WTC11 (cell line): ENCODE results near the gene C1QB. TPM values are rescaled to one million over a fixed set of nuclear protein-coding genes. Genes with fewer than 3 reads are reported as not detected.

ENCODE experiments used
- ATAC-seq: fragments of 200-7000 bp; cut with Tn5 transposase; 2 replicates; pipeline ENCODE4 v1.10.0; 2021; ENCODE audit warnings: mild to moderate bottlenecking, moderate library complexity
- CTCF ChIA-PET: fragments of 300-600 bp; sonication (Branson Sonifier 250); formaldehyde crosslinking; loops from one replicate; lab custom pipeline; 2021; ENCODE audit warnings: antibody characterized with exemption; lab: Charles Lee
- POLR2A ChIA-PET: fragments of 350-600 bp; sonication (Branson Sonifier 250); formaldehyde crosslinking; loops from one replicate; lab custom pipeline; 2021; ENCODE audit warnings: antibody characterized with exemption; lab: Charles Lee
- DNase-seq: peaks from one replicate; pipeline ENCODE4 v3.0.0; 2021; ENCODE audit warnings: low spot score
- H3K27ac Mint-ChIP-seq: 2 replicates; pipeline ENCODE4 v1.8.0; 2021; ENCODE audit warnings: mixed read lengths
- H3K27me3 Mint-ChIP-seq: 2 replicates; pipeline ENCODE4 v1.8.0; 2021; ENCODE audit warnings: low read depth, mild to moderate bottlenecking, moderate library complexity, mixed read lengths
- H3K36me3 Mint-ChIP-seq: 2 replicates; pipeline ENCODE4 v1.8.0; 2021; ENCODE audit warnings: mixed read lengths
- H3K4me1 Mint-ChIP-seq: 2 replicates; pipeline ENCODE4 v1.8.0; 2022; ENCODE audit warnings: mixed read lengths
- H3K4me3 Mint-ChIP-seq: 2 replicates; pipeline ENCODE4 v1.8.0; 2021; ENCODE audit warnings: mild to moderate bottlenecking, moderate library complexity, mixed read lengths
- H3K9me3 Mint-ChIP-seq: 2 replicates; pipeline ENCODE4 v1.8.0; 2021; ENCODE audit warnings: mixed read lengths
- CDX4 ChIP-seq: fragments of 250-450 bp; sonication (Bioruptor Pico); IDR thresholded peaks from 2 replicates; pipeline ENCODE4 v1.9.0; 2021; ENCODE audit warnings: moderate library complexity, mild to moderate bottlenecking, inconsistent platforms, borderline replicate concordance
- CTCF ChIP-seq: fragments of 200-600 bp; IDR thresholded peaks from 2 replicates; pipeline ENCODE4 v1.8.0; 2022; ENCODE audit warnings: antibody characterized with exemption
- E2F5 ChIP-seq: sonication (generic); formaldehyde crosslinking; IDR thresholded peaks from 2 replicates; pipeline ENCODE4 v1.8.1; 2022; ENCODE audit warnings: mild to moderate bottlenecking, moderate library complexity, missing genetic modification reagents
- FOXJ3 ChIP-seq: sonication (generic); formaldehyde crosslinking; IDR thresholded peaks from 2 replicates; pipeline ENCODE4 v1.9.0; 2021; ENCODE audit warnings: missing genetic modification reagents, mild to moderate bottlenecking, borderline replicate concordance
- GRHL2 ChIP-seq: fragments of 250-450 bp; sonication (Bioruptor Pico); IDR thresholded peaks from 2 replicates; pipeline ENCODE4 v1.8.0; 2022; ENCODE audit warnings: mild to moderate bottlenecking, moderate library complexity; ENCODE audit not compliant: insufficient replicate concordance, severe bottlenecking
- HMGXB4 ChIP-seq: sonication (generic); formaldehyde crosslinking; IDR thresholded peaks from 2 replicates; pipeline ENCODE4 v1.8.1; 2023; ENCODE audit warnings: mild to moderate bottlenecking, moderate library complexity, missing genetic modification reagents
- JAZF1 ChIP-seq: fragments of 250-450 bp; sonication (Bioruptor Pico); IDR thresholded peaks from 2 replicates; pipeline ENCODE4 v1.9.0; 2021; ENCODE audit warnings: moderate library complexity, mild to moderate bottlenecking, inconsistent platforms
- JUN ChIP-seq: sonication (generic); formaldehyde crosslinking; IDR thresholded peaks from 2 replicates; pipeline ENCODE4 v1.8.0; 2023; ENCODE audit warnings: mild to moderate bottlenecking, missing genetic modification reagents
- MAX ChIP-seq: sonication (generic); formaldehyde crosslinking; IDR thresholded peaks from 2 replicates; pipeline ENCODE4 v1.8.0; 2022; ENCODE audit warnings: mild to moderate bottlenecking, missing genetic modification reagents
- NFATC4 ChIP-seq: fragments of 250-450 bp; sonication (Bioruptor Pico); IDR thresholded peaks from 2 replicates; pipeline ENCODE4 v1.9.0; 2021; ENCODE audit warnings: mild to moderate bottlenecking
- NFE2L1 ChIP-seq: sonication (generic); formaldehyde crosslinking; IDR thresholded peaks from 2 replicates; pipeline ENCODE4 v1.8.1; 2023; ENCODE audit warnings: missing genetic modification reagents
- OVOL2 ChIP-seq: fragments of 250-450 bp; sonication (Bioruptor Pico); IDR thresholded peaks from 2 replicates; pipeline ENCODE4 v1.9.0; 2021; ENCODE audit warnings: mild to moderate bottlenecking, borderline replicate concordance
- RELA ChIP-seq: sonication (generic); formaldehyde crosslinking; IDR thresholded peaks from 2 replicates; pipeline ENCODE4 v1.8.1; 2022; ENCODE audit warnings: missing genetic modification reagents, mild to moderate bottlenecking, borderline replicate concordance
- RORB ChIP-seq: fragments of 250-450 bp; sonication (Bioruptor Pico); IDR thresholded peaks from 2 replicates; pipeline ENCODE4 v1.9.0; 2021; ENCODE audit warnings: mild to moderate bottlenecking
- SMAD3 ChIP-seq: sonication (generic); formaldehyde crosslinking; IDR thresholded peaks from 2 replicates; pipeline ENCODE4 v1.8.0; 2022; ENCODE audit warnings: missing genetic modification reagents, mild to moderate bottlenecking, borderline replicate concordance
- STAT6 ChIP-seq: sonication (generic); formaldehyde crosslinking; conservative IDR thresholded peaks from 2 replicates; pipeline ENCODE4 v1.8.1; 2023; ENCODE audit warnings: mild to moderate bottlenecking, low read depth, missing genetic modification reagents, moderate library complexity
- TEAD4 ChIP-seq: sonication (generic); formaldehyde crosslinking; IDR thresholded peaks from 2 replicates; pipeline ENCODE4 v1.8.0; 2022; ENCODE audit warnings: mild to moderate bottlenecking, missing genetic modification reagents
- USF1 ChIP-seq: sonication (generic); formaldehyde crosslinking; IDR thresholded peaks from 2 replicates; pipeline ENCODE4 v1.8.0; 2022; ENCODE audit warnings: mild to moderate bottlenecking, missing genetic modification reagents
- USF2 ChIP-seq: sonication (generic); formaldehyde crosslinking; IDR thresholded peaks from 2 replicates; pipeline ENCODE4 v1.8.1; 2023; ENCODE audit warnings: mild to moderate bottlenecking, missing genetic modification reagents, moderate library complexity
- ZMAT4 ChIP-seq: fragments of 250-450 bp; sonication (Bioruptor Pico); IDR thresholded peaks from 2 replicates; pipeline ENCODE4 v1.9.0; 2021; ENCODE audit warnings: mild to moderate bottlenecking
- ZNF232 ChIP-seq: sonication (generic); formaldehyde crosslinking; IDR thresholded peaks from 2 replicates; pipeline ENCODE4 v1.8.0; 2022; ENCODE audit warnings: mild to moderate bottlenecking, missing genetic modification reagents
- ZNF396 ChIP-seq: fragments of 250-450 bp; sonication (Bioruptor Pico); IDR thresholded peaks from 2 replicates; pipeline ENCODE4 v1.8.0; 2021; ENCODE audit warnings: mild to moderate bottlenecking, moderate library complexity, borderline replicate concordance
- ZNF416 ChIP-seq: fragments of 250-450 bp; sonication (Bioruptor Pico); IDR thresholded peaks from 2 replicates; pipeline ENCODE4 v1.9.0; 2021; ENCODE audit warnings: mild to moderate bottlenecking, inconsistent platforms
- total RNA-seq: library from RNA; stranded (reverse); gene quantifications from 3 replicates; pipeline ENCODE4 v1.2.3, GENCODE V29; 2021

C1QB gene
- total RNA-seq, 1 experiment from 2014 or later, result 0.61 TPM

GRCh38 chr1:22633697-22634463 is 19.2 kb upstream of the C1QB start:
- Mint-ChIP-seq H3K4me3 (no peak overlapping the region), H3K9me3 (no peaks in the 10 kb centered on the region), H3K27ac (no peak overlapping the region), H3K4me1 (peaks cover 30% of the 10 kb centered on the region)
- DNase-seq, result no peak
- TF ChIP-seq MAX (CRISPR knock-in tag), result no peak
- no peak for TF ChIP-seq ZNF232 (CRISPR knock-in tag)
- no peak for TF ChIP-seq E2F5
- no peak for TF ChIP-seq NFATC4 (CRISPR knock-in tag)
- TF ChIP-seq ZMAT4, result no peak
- TF ChIP-seq NFE2L1 (CRISPR knock-in tag), result no peak
- no peak for TF ChIP-seq RELA (CRISPR knock-in tag)
- TF ChIP-seq FOXJ3, result no peak
- no peak for TF ChIP-seq CDX4 (CRISPR knock-in tag)
- TF ChIP-seq JAZF1, result no peak
- TF ChIP-seq STAT6, result no peak
- TF ChIP-seq USF1 (CRISPR knock-in tag), result no peak
- no peak for TF ChIP-seq SMAD3 (CRISPR knock-in tag)
- TF ChIP-seq HMGXB4 (CRISPR knock-in tag), result no peak
- TF ChIP-seq OVOL2 (CRISPR knock-in tag), result no peak
- no peak for TF ChIP-seq ZNF416 (CRISPR knock-in tag)
- TF ChIP-seq, all 79 proteins: peak for 0
- Mint-ChIP-seq H3K36me3 (no peaks in the 10 kb centered on the region), H3K27me3 (no peaks in the 10 kb centered on the region; the same call in 1 of the 2 replicates)
- ATAC-seq, result no peak
- POLR2A ChIA-PET, result no interaction called here
- CTCF ChIA-PET, result interaction anchor here (1.6 kb wide), 1 partner anchor 106 kb away, joined by 4 read pairs; no protein-coding TSS in a partner anchor

GRCh38 chr1:22635436-22635835 is 17.6 kb upstream of the C1QB start:
- H3K4me3 Mint-ChIP-seq, result no peak overlapping the region
- no peaks in the 10 kb centered on the region for H3K9me3 Mint-ChIP-seq
- ChIA-PET CTCF (interaction anchor here (0.6 to 1.4 kb wide), 4 partner anchors 10 to 93 kb away, joined by 3 to 5 read pairs (median 4); no protein-coding TSS in a partner anchor), POLR2A (no interaction called here)
- H3K27me3 Mint-ChIP-seq, result no peaks in the 10 kb centered on the region; the same call in 1 of the 2 replicates
- ATAC-seq, result no peak
- no peak for DNase-seq
- H3K4me1 Mint-ChIP-seq, result peaks cover 20% of the 10 kb centered on the region
- no peaks in the 10 kb centered on the region for H3K36me3 Mint-ChIP-seq
- H3K27ac Mint-ChIP-seq, result no peak overlapping the region
- TF ChIP-seq GRHL2, result no peak
- no peak for TF ChIP-seq ZNF232 (CRISPR knock-in tag)
- TF ChIP-seq JUN (CRISPR knock-in tag), result no peak
- no peak for TF ChIP-seq ZNF396 (CRISPR knock-in tag)
- TF ChIP-seq TEAD4 (CRISPR knock-in tag), result no peak
- TF ChIP-seq RORB (CRISPR knock-in tag), result no peak
- no peak for TF ChIP-seq CTCF
- no peak for TF ChIP-seq USF2
- no peak for TF ChIP-seq ZNF416 (CRISPR knock-in tag)
- no peak for TF ChIP-seq CDX4 (CRISPR knock-in tag)
